OCI-LY1 (cell line): ENCODE measurements around the gene TSHZ3.

Experiments used
- H2AFZ ChIP-seq: fragments of 200-600 bp; sonication (generic), shearing (Covaris generic); 2 replicates; pipeline ENCODE4 v1.6.0; 2014; ENCODE audit warnings: antibody characterized with exemption, mild to moderate bottlenecking, low read length
- H3F3A ChIP-seq: fragments of 200-600 bp; sonication (generic), shearing (Covaris generic); 2 replicates; pipeline ENCODE4 v1.6.0; 2014; ENCODE audit warnings: mild to moderate bottlenecking, antibody characterized with exemption, low read length, moderate library complexity; ENCODE audit not compliant: insufficient read depth
- H3K27ac ChIP-seq: fragments of 200-600 bp; sonication (generic); 2 replicates; pipeline ENCODE4 v1.5.1; 2014; ENCODE audit warnings: low read length, mixed run types, mild to moderate bottlenecking, low read depth; ENCODE audit not compliant: poor library complexity, severe bottlenecking
- H3K27me3 ChIP-seq: fragments of 200-600 bp; sonication (generic); 2 replicates; pipeline ENCODE4 v1.6.0; 2014; ENCODE audit warnings: antibody characterized with exemption, mild to moderate bottlenecking, low read length, moderate library complexity; ENCODE audit not compliant: insufficient read depth
- H3K36me3 ChIP-seq: fragments of 200-600 bp; sonication (generic); 2 replicates; pipeline ENCODE4 v1.6.1; 2014; ENCODE audit warnings: mild to moderate bottlenecking, antibody characterized with exemption, low read length, moderate library complexity, mixed read lengths; ENCODE audit not compliant: insufficient read depth
- H3K4me1 ChIP-seq: fragments of 200-600 bp; sonication (generic); 2 replicates; pipeline ENCODE4 v1.5.1; 2014; ENCODE audit warnings: mild to moderate bottlenecking, low read length, moderate library complexity; ENCODE audit not compliant: insufficient read depth, severe bottlenecking
- H3K4me2 ChIP-seq: fragments of 200-600 bp; sonication (generic), shearing (Covaris generic); 2 replicates; pipeline ENCODE4 v1.6.1; 2014; ENCODE audit warnings: low read length
- H3K4me3 ChIP-seq: fragments of 200-600 bp; sonication (generic); 2 replicates; pipeline ENCODE4 v1.5.1; 2014; ENCODE audit warnings: low read length, low read depth, mild to moderate bottlenecking, mixed read lengths; ENCODE audit not compliant: poor library complexity, severe bottlenecking
- H3K79me2 ChIP-seq: fragments of 200-600 bp; shearing (Covaris generic); 2 replicates; pipeline ENCODE4 v1.6.1; 2016; ENCODE audit warnings: mixed run types, low read length, mixed read lengths; ENCODE audit not compliant: insufficient read depth
- H3K9ac ChIP-seq: fragments of 200-600 bp; sonication (generic), shearing (Covaris generic); 2 replicates; pipeline ENCODE4 v1.6.1; 2014; ENCODE audit warnings: mild to moderate bottlenecking, low read length, mixed read lengths
- H3K9me2 ChIP-seq: fragments of 200-600 bp; sonication (generic), shearing (Covaris generic); 2 replicates; pipeline ENCODE4 v1.6.1; 2014; ENCODE audit warnings: low read depth, mild to moderate bottlenecking, low read length, mixed read lengths
- H3K9me3 ChIP-seq: fragments of 200-600 bp; shearing (Covaris generic); 2 replicates; pipeline ENCODE4 v1.6.1; 2014; ENCODE audit warnings: low read length, mixed read lengths
- H4K20me1 ChIP-seq: fragments of 200-600 bp; sonication (generic), shearing (Covaris generic); 2 replicates; pipeline ENCODE4 v1.6.0; 2016; ENCODE audit warnings: mild to moderate bottlenecking, low read length; ENCODE audit not compliant: insufficient read depth
- EZH2 ChIP-seq: fragments of 200-600 bp; sonication (generic), shearing (Covaris generic); IDR thresholded peaks from 2 replicates; pipeline ENCODE4 v1.8.0; 2017; ENCODE audit warnings: borderline replicate concordance, mixed run types, mild to moderate bottlenecking, antibody characterized with exemption, low read length, moderate library complexity, mixed read lengths
- TF ChIP-seq, protein P1 (sequence below): fragments of 200-600 bp; sonication (generic), shearing (Covaris generic); IDR thresholded peaks from 2 replicates; pipeline ENCODE4 v1.5.1; 2017; ENCODE audit warnings: mild to moderate bottlenecking, antibody characterized with exemption, low read length, moderate library complexity, mixed read lengths

TSHZ3 gene

DNA sequence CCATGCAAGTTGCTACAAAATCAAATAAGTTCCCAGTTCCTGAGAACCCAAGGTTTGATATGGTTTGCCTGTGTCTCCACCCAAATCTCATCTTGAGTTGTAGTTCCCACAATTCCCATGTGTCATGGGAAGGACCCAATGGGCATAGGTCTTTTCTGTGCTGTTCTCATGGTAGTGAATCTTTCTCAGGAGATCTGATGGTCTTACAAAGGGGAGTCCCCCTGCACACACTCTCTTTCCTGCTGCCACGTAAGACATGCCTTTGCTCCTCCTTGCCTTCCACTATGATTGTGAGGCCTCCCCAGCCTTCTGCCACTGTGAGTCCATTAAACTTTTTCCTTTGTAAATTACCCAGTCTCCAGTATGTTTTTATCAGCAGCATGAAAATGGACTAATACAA, 28.5 kb upstream of the TSHZ3 start:
- Histone ChIP-seq H2AFZ (no peak overlapping the region), H3K9me2 (no peaks in the 10 kb centered on the region), H3K27me3 (no peaks in the 10 kb centered on the region), H3K4me3 (no peak overlapping the region), H4K20me1 (no peaks in the 10 kb centered on the region), H3K4me1 (no peaks in the 10 kb centered on the region), H3K36me3 (no peaks in the 10 kb centered on the region), H3K4me2 (no peak overlapping the region), H3K27ac (no peak overlapping the region), H3K9me3 (no peaks in the 10 kb centered on the region), H3K9ac (no peak overlapping the region), H3F3A (no peaks in the 10 kb centered on the region), H3K79me2 (no peaks in the 10 kb centered on the region)
- TF ChIP-seq EZH2, result no peak
- TF ChIP-seq, protein P1, sequence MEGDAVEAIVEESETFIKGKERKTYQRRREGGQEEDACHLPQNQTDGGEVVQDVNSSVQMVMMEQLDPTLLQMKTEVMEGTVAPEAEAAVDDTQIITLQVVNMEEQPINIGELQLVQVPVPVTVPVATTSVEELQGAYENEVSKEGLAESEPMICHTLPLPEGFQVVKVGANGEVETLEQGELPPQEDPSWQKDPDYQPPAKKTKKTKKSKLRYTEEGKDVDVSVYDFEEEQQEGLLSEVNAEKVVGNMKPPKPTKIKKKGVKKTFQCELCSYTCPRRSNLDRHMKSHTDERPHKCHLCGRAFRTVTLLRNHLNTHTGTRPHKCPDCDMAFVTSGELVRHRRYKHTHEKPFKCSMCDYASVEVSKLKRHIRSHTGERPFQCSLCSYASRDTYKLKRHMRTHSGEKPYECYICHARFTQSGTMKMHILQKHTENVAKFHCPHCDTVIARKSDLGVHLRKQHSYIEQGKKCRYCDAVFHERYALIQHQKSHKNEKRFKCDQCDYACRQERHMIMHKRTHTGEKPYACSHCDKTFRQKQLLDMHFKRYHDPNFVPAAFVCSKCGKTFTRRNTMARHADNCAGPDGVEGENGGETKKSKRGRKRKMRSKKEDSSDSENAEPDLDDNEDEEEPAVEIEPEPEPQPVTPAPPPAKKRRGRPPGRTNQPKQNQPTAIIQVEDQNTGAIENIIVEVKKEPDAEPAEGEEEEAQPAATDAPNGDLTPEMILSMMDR, result no peak

DNA sequence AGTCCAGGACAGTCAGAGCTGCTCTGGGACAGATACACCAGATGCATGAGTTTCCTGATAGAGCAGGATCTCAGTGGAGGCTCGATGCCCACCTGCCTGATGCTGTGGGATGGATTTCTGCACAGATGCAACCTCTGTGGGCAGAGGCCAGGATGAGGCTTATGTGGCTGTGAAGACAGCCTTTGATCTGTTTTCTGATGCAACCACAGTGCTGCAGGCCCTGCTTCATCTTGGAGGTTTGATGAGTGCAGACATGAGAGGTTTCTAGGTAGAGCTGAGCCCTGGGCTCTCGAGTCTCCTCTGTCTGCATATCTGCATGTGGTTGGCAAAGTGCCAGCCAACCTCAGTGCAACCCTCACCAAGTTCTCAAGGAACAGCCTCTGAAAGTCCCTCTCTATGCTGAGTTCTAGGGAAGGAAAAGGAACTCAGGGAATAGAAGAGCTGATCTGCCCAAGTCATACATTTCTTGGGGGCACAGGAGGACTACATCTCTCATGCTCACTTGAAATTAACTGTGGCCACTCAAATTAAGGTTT, 23.1 kb upstream of the TSHZ3 start:
- Histone ChIP-seq H3K27ac (no peak overlapping the region), H3K9me2 (no peaks in the 10 kb centered on the region)

DNA sequence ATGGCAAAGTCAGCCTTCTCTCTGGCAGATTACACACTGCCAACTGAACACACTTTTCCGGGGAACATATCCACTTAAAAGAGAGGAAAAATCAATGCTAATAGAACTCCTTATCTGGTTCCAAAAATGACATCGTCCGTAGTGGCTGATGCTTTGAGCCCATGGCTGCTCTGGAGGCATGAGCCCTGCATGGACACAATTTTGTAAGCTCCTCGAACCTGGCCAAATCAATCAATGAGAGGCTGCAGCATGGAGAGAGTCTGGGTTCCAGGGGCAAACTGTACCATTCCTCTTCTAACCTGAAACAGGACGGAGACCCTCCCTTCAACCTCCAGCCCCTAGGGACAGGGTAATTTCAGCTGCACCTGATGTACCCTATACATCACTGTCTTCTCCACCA, 21.0 kb upstream of the TSHZ3 start:
- no peaks in the 10 kb centered on the region for H3K27me3 ChIP-seq
- no peaks in the 10 kb centered on the region for H3K9me2 ChIP-seq
- H3K4me1 ChIP-seq, result no peaks in the 10 kb centered on the region
- H2AFZ ChIP-seq, result no peak overlapping the region
- no peak overlapping the region for H3K27ac ChIP-seq
- no peaks in the 10 kb centered on the region for H3K79me2 ChIP-seq
- no peaks in the 10 kb centered on the region for H4K20me1 ChIP-seq
- TF ChIP-seq EZH2, result no peak
- TF ChIP-seq, protein P1, result no peak
- no peak overlapping the region for H3K4me2 ChIP-seq
- H3K9me3 ChIP-seq, result no peaks in the 10 kb centered on the region
- no peak overlapping the region for H3K4me3 ChIP-seq
- H3K36me3 ChIP-seq, result no peaks in the 10 kb centered on the region
- no peak overlapping the region for H3K9ac ChIP-seq
- H3F3A ChIP-seq, result no peaks in the 10 kb centered on the region

More for the DNA sequence above, 23.1 kb upstream of the TSHZ3 start:
- H3K79me2 ChIP-seq, result no peaks in the 10 kb centered on the region
- no peak overlapping the region for H2AFZ ChIP-seq
- no peaks in the 10 kb centered on the region for H3K4me1 ChIP-seq
- H3K9me3 ChIP-seq, result no peaks in the 10 kb centered on the region
- no peaks in the 10 kb centered on the region for H3F3A ChIP-seq
- no peaks in the 10 kb centered on the region for H4K20me1 ChIP-seq
- no peaks in the 10 kb centered on the region for H3K27me3 ChIP-seq
- TF ChIP-seq EZH2, result no peak
- TF ChIP-seq, protein P1, result no peak
- H3K4me2 ChIP-seq, result no peak overlapping the region
- H3K9ac ChIP-seq, result no peak overlapping the region
- no peak overlapping the region for H3K4me3 ChIP-seq
- H3K36me3 ChIP-seq, result no peaks in the 10 kb centered on the region
